Heart left ventricle (tissue), 16 donors: ENCODE data around the gene EID3. TPM values are rescaled to one million over a fixed set of nuclear protein-coding genes. Genes with fewer than 3 reads are reported as not detected.
A peak's percentile ranks its signal among the peaks of the same experiment; 100 is the strongest.

Source experiments
- ATAC-seq, 4 donors: fragments of 200-7000 bp; cut with Tn5 transposase; one replicate each; pipeline ENCODE4 v1.9.1; 2020 to 2022; ENCODE audit warnings: moderate library complexity in 4 of 4, mild to moderate bottlenecking in 3 of 4, moderate number of reproducible peaks in 1 of 4
- DNase-seq, 5 donors: peaks; one replicate each; pipeline ENCODE4 v3.0.0-alpha.2; 2020
- H3K27ac ChIP-seq, 12 donors: fragments of 200-600 bp; sonication (generic) in 4 of 12; one replicate each; pipeline versions ENCODE4 v1.5.0 to v1.8.0; 2016 to 2022; ENCODE audit warnings: mild to moderate bottlenecking in 2 of 12
- H3K27me3 ChIP-seq, 9 donors: fragments of 200-600 bp; sonication (generic) in 2 of 9; one replicate each; pipeline versions ENCODE4 v1.5.1 to v1.8.0; 2016 to 2022; ENCODE audit warnings: mild to moderate bottlenecking in 3 of 9
- H3K36me3 ChIP-seq, 9 donors: fragments of 200-600 bp; sonication (generic) in 2 of 9; one replicate each; pipeline versions ENCODE4 v1.5.0 to v1.8.0; 2018 to 2022; ENCODE audit warnings: mild to moderate bottlenecking in 2 of 9
- H3K4me1 ChIP-seq, 12 donors: fragments of 200-600 bp; sonication (generic) in 4 of 12; one replicate each; pipeline versions ENCODE4 v1.5.0 to v1.8.0; 2016 to 2022; ENCODE audit warnings: mild to moderate bottlenecking in 3 of 12
- H3K4me3 ChIP-seq, 12 donors: fragments of 200-600 bp; sonication (generic) in 4 of 12; one replicate each; pipeline versions ENCODE4 v1.5.0 to v1.8.0; 2017 to 2022; ENCODE audit warnings: mild to moderate bottlenecking in 9 of 12, moderate library complexity in 4 of 12
- H3K9me3 ChIP-seq, 12 donors: fragments of 200-600 bp; sonication (generic) in 4 of 12; one replicate each; pipeline versions ENCODE4 v1.5.0 to v1.8.0; 2016 to 2022; ENCODE audit warnings: mild to moderate bottlenecking in 1 of 12
- POLR2A ChIP-seq, 2 donors: fragments of 450-650 bp; IDR thresholded peaks; one replicate each; pipeline ENCODE4 v1.6.1; 2017; ENCODE audit warnings: antibody characterized with exemption in 2 of 2, mild to moderate bottlenecking in 2 of 2, moderate library complexity in 2 of 2
- WGBS, 4 donors: extraction: QIAGEN DNeasy Blood & Tissue Kit in 2 of 4; methylation state at CpG; one replicate each; pipeline versions ENCODE4 v1.1.5 to v1.1.7; 2013 to 2018; 5-methylcytosine and 5-hydroxymethylcytosine counted together
- intact Hi-C, 10 donors: fragments of 100-400 bp; cut with DNase I; formaldehyde crosslinking; loops; one replicate each; pipeline versions ENCODE4 v1.11.1 to v1.14.2; 2022
- long read RNA-seq, 3 donors: library from polyadenylated mRNA; unstranded; transcript quantifications; one replicate each; pipeline ENCODE4 v2.0.0, GENCODE V29; 2020 to 2021
- polyA plus RNA-seq, 2 donors: library from polyadenylated mRNA; stranded (reverse); fragments of 200-250 nt; gene quantifications; one replicate each; pipeline ENCODE4 v1.2.3, GENCODE V29; 2013
- total RNA-seq, 9 donors: library from RNA; depleted of rRNA in 2 of 9; stranded (reverse); fragments of >200 nt in 2 of 9; fragmentation: NEBNext Ultra II Directional in 3 of 9; extraction: Animal tissue kit (Norgen Biotek cat#: 25700) in 3 of 9; gene quantifications; one replicate each; pipeline versions ENCODE4 v1.1.0 to v1.2.4, GENCODE V29; 2016 to 2023
- TF ChIP-seq, protein P1 (sequence below), 12 donors: fragments of 200-600 bp; sonication (generic) in 4 of 12; IDR thresholded peaks; one replicate each; pipeline versions ENCODE4 v1.5.0 to v1.8.0; 2018 to 2022; ENCODE audit warnings: antibody characterized with exemption in 12 of 12, mild to moderate bottlenecking in 5 of 12
- donor health status: ischemic (EF 13 %, LVEDD 7.1; RV severe dilation, severe dysfunction).
- donor health status: healthy with polysubstance abuse.
- donor health status: DM: no; HTN: yes; CAD: no.
- donor health status: DM: no; HTN: no; CAD: no.
- donor health status: ischemic (EF 25% LVEDD 6.9; RV normal size, moderate dysfunction).
- donor health status: ischemic (EF 25% LVEDD 5.7; RV mildly dilated, moderate dysfunction).
- donor health status: healthy.
- donor health status: DM: yes; HTN: yes; CAD: no.
- donor health status: ischemic (EF 35%, LVEDD 5.7; RV mildly dilated, moderate dysfunction).
- donor health status: nonischemic (EF 11% LVEDD 7.7; RV severe dilation, severe dysfunction).
- donor health status: DM: yes; HTN: yes; CAD: no.
- donor health status: PGD.
- donor health status: ischemic (EF 29% LVEDD 5.4; RV normal size, mild dysfunction).
- donor health status: nonischemic (EF 23%, LVEDD 6.1; RV moderate dilation, normal function).

EID3 gene
- total RNA-seq (1 to 10 TPM in 6 of 9 donors, under 1 TPM in 3; 0.44 to 4.0 (median 1.3) TPM), polyA plus RNA-seq (1 to 10 TPM in 1 of 2 donors, under 1 TPM in 1; 0.55 to 1.6 TPM)
- long read RNA-seq, donor 1: 0 reads
- long read RNA-seq, donor 2, partial matches to known transcripts: 0 of 3 reads
- long read RNA-seq, donor 2, other reads (novel, unspliced or antisense): 0 of 3 reads
- long read RNA-seq, donor 3: 0 reads

DNA sequence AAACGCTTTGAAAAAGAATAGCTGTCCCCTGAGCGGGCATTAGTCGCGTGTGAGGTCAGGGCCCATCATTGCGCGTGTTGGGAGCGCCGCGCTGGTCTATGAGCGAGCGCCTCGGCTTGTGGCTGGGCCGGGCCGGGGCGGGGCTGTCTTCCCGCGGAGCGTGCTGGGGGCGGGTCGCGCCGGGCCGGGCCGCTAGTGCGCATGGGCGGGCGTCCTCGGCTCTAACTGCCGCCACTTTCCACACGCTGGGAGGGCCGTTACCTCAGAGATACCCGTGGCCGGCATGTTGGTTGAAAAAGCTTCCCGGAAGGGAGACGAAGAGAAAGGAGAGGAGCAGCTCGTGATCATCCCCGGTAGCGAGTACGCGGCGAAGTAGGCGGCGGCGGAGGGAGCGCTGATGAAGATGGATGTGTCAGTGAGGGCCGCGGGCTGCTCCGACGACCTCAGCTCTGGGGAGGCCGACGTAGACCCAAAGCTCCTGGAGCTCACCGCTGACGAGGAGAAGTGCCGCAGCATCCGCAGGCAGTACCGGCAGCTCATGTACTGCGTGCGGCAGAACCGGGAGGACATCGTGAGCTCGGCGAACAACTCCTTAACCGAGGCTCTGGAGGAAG is at the start of gene EID3:
Gene EID3, plus strand, starts transcription at position 202 of the 614 bp plus-strand sequence. Its CDS starts 196 bp downstream, at position 398.
- Histone ChIP-seq H3K4me1 (peaks cover 0 to 79% (median 40%) of the 10 kb centered on the region in 12 donors), H3K27me3 (no peaks in the 10 kb centered on the region), H3K9me3 (no peaks in the 10 kb centered on the region), H3K4me3 (peak within 1 kb of the TSS; percentile 12 to 75 (median 55)), H3K27ac (peak within 1 kb of the TSS; percentile 37 to 82 (median 64)), H3K36me3 (peaks cover 0 to 23% (median 7%) of the 10 kb centered on the region in 9 donors)
- intact Hi-C loops: loop anchor here in 5 of 10 donors (2.0 to 5.0 kb wide), 2 partner anchors 15 to 86 kb away; partner anchors contain the start of gene TXNRD1 (in 5 of the 5)
- TF ChIP-seq, protein P1, sequence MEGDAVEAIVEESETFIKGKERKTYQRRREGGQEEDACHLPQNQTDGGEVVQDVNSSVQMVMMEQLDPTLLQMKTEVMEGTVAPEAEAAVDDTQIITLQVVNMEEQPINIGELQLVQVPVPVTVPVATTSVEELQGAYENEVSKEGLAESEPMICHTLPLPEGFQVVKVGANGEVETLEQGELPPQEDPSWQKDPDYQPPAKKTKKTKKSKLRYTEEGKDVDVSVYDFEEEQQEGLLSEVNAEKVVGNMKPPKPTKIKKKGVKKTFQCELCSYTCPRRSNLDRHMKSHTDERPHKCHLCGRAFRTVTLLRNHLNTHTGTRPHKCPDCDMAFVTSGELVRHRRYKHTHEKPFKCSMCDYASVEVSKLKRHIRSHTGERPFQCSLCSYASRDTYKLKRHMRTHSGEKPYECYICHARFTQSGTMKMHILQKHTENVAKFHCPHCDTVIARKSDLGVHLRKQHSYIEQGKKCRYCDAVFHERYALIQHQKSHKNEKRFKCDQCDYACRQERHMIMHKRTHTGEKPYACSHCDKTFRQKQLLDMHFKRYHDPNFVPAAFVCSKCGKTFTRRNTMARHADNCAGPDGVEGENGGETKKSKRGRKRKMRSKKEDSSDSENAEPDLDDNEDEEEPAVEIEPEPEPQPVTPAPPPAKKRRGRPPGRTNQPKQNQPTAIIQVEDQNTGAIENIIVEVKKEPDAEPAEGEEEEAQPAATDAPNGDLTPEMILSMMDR (IDR thresholded peaks at IDR 0.05): no peak
- TF ChIP-seq POLR2A (IDR thresholded peaks at IDR 0.05): no peak
- ATAC-seq (peak; percentile 93 to 100 (median 100)), DNase-seq (peak; percentile 91 to 96 (median 93))
- 5 to 8% (median 7%) methylated on average over 37 to 63 of the region's 63 CpGs for WGBS, 4 donors

DNA sequence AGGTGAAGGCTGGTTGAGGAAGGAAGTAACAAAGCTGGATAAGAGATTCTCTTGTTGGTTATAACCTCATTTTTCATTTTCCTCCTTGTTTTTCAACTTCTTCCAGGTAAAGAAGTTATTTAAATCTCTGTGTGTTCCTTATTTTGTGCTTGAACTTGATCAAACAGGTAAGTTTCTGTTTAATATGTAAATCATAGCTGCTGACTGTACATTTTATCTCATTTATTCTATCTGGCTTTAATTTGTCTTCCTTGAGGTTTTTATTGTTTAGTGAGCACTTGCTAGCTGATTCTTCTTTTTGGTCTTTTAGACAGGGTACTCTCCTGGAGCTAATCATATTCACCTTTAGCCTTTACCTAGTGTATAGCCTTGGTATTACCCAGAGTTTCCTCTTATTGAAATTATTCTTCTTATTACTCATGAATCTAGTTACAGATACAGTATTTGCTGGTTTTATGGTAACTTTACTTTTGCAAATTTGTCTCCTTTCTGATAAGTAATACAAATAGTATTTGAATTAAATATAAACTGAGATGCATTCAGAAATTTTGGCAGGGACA is 45.5 kb upstream of the EID3 start:
- Histone ChIP-seq H3K4me1 (no peaks in the 10 kb centered on the region), H3K36me3 (no peaks in the 10 kb centered on the region), H3K27ac (no peak overlapping the region), H3K4me3 (no peak overlapping the region), H3K27me3 (no peaks in the 10 kb centered on the region), H3K9me3 (no peaks in the 10 kb centered on the region)
- TF ChIP-seq, protein P1 (IDR thresholded peaks at IDR 0.05): no peak
- TF ChIP-seq POLR2A (IDR thresholded peaks at IDR 0.05): no peak
- intact Hi-C loops: no loop called here
- DNase-seq (no peak), ATAC-seq (no peak)

DNA sequence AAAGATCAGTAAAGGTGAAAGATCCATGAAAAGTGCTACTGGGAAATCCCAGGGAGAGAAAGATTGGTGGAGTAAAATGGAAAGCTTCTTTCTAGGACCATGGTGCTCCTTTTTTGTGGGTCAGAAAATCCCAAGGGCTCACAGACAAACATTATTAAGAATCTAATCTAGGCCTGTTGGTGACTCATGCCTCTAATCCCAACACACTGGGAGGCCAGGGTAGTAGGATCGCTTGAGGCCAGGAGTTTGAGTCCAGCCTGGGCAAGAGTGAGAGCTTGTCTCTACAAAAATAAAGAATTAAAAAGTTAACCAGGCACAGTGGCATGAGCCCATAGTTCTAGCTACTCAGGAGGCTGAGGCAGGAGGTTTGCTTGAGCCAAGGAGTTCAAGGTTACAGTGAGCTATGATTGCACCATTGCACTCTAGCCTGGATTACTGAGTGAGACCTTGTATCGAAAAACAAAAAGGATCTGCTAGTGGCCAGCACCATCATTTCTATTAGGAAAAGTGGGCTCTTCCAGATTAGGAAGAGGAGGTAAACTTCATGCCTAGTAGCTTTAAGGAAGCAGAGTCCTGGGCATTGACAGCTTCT is 45.0 kb upstream of the EID3 start:
- WGBS, 4 donors: 85 to 88% (median 87%) methylated on average over 2 of the region's 2 CpGs
- Histone ChIP-seq H3K36me3 (no peaks in the 10 kb centered on the region), H3K27me3 (no peaks in the 10 kb centered on the region), H3K9me3 (no peaks in the 10 kb centered on the region), H3K4me1 (no peaks in the 10 kb centered on the region), H3K4me3 (no peak overlapping the region), H3K27ac (no peak overlapping the region)
- no peak for DNase-seq
- TF ChIP-seq, protein P1 (IDR thresholded peaks at IDR 0.05): no peak
- TF ChIP-seq POLR2A (IDR thresholded peaks at IDR 0.05): no peak
- intact Hi-C loops: no loop called here
- peak in 1 of 4 donors; percentile 42 for ATAC-seq

DNA sequence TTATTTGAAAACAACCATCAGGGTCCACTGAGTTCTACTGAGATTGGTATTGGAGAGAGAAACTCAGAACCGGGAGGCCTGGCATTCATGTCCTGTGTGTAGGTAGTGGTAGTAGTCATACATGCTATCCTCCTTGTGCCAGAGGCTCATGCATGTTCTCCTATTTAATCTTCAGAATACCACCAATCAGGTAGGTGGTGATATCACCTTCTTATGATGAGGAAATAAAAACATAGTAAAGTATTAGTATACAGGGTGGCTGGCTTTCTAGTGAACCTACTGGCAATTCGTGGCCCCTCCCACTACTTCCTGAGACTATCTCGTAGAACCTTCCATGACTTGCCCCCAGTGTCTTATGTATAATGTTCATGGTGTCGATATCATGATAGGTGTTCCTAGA is 40.5 kb upstream of the EID3 start:
- intact Hi-C loops: no loop called here
- DNase-seq (no peak), ATAC-seq (no peak)
- TF ChIP-seq POLR2A (IDR thresholded peaks at IDR 0.05): no peak
- TF ChIP-seq, protein P1 (IDR thresholded peaks at IDR 0.05): no peak
- Histone ChIP-seq H3K27me3 (no peaks in the 10 kb centered on the region), H3K9me3 (no peaks in the 10 kb centered on the region), H3K36me3 (no peaks in the 10 kb centered on the region), H3K4me1 (peaks cover 0 to 5% (median 0%) of the 10 kb centered on the region in 12 donors), H3K4me3 (no peak overlapping the region), H3K27ac (no peak overlapping the region)
- 69 to 86% (median 80%) methylated on average over 4 of the region's 4 CpGs for WGBS, 4 donors
